Body of pancreas (tissue), 4 donors: Measurements from ENCODE around the gene CTIF.

Source experiments
- CTCF ChIP-seq, 7 experiments: fragments of 450-650 bp in 4 of 7; fragments of 200-600 bp in 3 of 7; sonication (generic) in 3 of 7; IDR thresholded peaks; one replicate each; pipeline ENCODE4 v1.5.1; 2016 to 2019; ENCODE audit warnings: antibody characterized with exemption in 7 of 7
- POLR2A ChIP-seq, 3 donors: fragments of 450-650 bp; IDR thresholded peaks; one replicate each; pipeline ENCODE4 v1.6.1; 2016; ENCODE audit warnings: antibody characterized with exemption in 3 of 3, mild to moderate bottlenecking in 2 of 3

- TF ChIP-seq CTCF (IDR thresholded peaks at IDR 0.05): no peak
- TF ChIP-seq POLR2A (IDR thresholded peaks at IDR 0.05): no peak
These were observed 51.1 kb downstream of the CTIF start for GRCh38 chr18:48589797-48590519.
